Astrocyte (in vitro differentiated cells and primary cell): ENCODE results near the gene EHD4. TPM values are rescaled to one million over a fixed set of nuclear protein-coding genes. Genes with fewer than 3 reads are reported as not detected.

Source experiments
- DNase-seq: peaks from one replicate; pipeline ENCODE4 v3.0.0-alpha.2; 2010; ENCODE audit warnings: low read depth
- FAIRE-seq: peaks from 2 replicates; lab custom pipeline; 2011; peaks lifted over from hg19 to GRCh38; lab: Jason Lieb, UNC
- H2AFZ ChIP-seq: 2 replicates; pipeline ENCODE4 v1.6.0; 2012; ENCODE audit warnings: low read depth, low read length, inconsistent platforms
- H3K27ac ChIP-seq: 2 replicates; pipeline ENCODE4 v1.5.1; 2011; ENCODE audit warnings: low read depth, low read length, inconsistent platforms
- H3K27me3 ChIP-seq: 2 replicates; pipeline ENCODE4 v1.6.0; 2011; ENCODE audit warnings: low read length, inconsistent platforms; ENCODE audit not compliant: insufficient read depth
- H3K36me3 ChIP-seq: 2 replicates; pipeline ENCODE4 v1.5.1; 2011; ENCODE audit warnings: low read length, inconsistent platforms; ENCODE audit not compliant: insufficient read depth
- H3K4me1 ChIP-seq: 2 replicates; pipeline ENCODE4 v1.5.1; 2011; ENCODE audit warnings: low read length, inconsistent platforms; ENCODE audit not compliant: insufficient read depth
- H3K4me2 ChIP-seq: 2 replicates; pipeline ENCODE4 v1.6.0; 2012; ENCODE audit warnings: low read length, inconsistent platforms
- H3K4me3 ChIP-seq: 2 replicates; pipeline ENCODE4 v1.5.1; 2011; ENCODE audit warnings: low read depth, mild to moderate bottlenecking, low read length, inconsistent platforms; ENCODE audit not compliant: insufficient read depth
- H3K79me2 ChIP-seq: 2 replicates; pipeline ENCODE4 v1.6.0; 2012; ENCODE audit warnings: mild to moderate bottlenecking, low read length, inconsistent platforms; ENCODE audit not compliant: insufficient read depth
- H3K9ac ChIP-seq: 2 replicates; pipeline ENCODE4 v1.6.0; 2012; ENCODE audit warnings: mild to moderate bottlenecking, low read length, inconsistent platforms
- H3K9me3 ChIP-seq: 2 replicates; pipeline ENCODE4 v1.5.1; 2012; ENCODE audit warnings: low read depth, mild to moderate bottlenecking, low read length, inconsistent platforms; ENCODE audit not compliant: insufficient read depth
- H4K20me1 ChIP-seq: 2 replicates; pipeline ENCODE4 v1.6.0; 2012; ENCODE audit warnings: low read length, inconsistent platforms; ENCODE audit not compliant: insufficient read depth
- H3K27ac Mint-ChIP-seq: one replicate; pipeline ENCODE4 v1.8.0; 2021; ENCODE audit warnings: mild to moderate bottlenecking, mixed read lengths; ENCODE audit not compliant: unreplicated experiment
- H3K27me3 Mint-ChIP-seq: one replicate; pipeline ENCODE4 v1.8.0; 2021; ENCODE audit warnings: low read depth, mixed read lengths; ENCODE audit not compliant: unreplicated experiment
- H3K36me3 Mint-ChIP-seq: one replicate; pipeline ENCODE4 v1.8.0; 2021; ENCODE audit warnings: low read depth, mixed read lengths; ENCODE audit not compliant: unreplicated experiment
- H3K4me1 Mint-ChIP-seq: one replicate; pipeline ENCODE4 v1.8.0; 2021; ENCODE audit warnings: low read depth, mixed read lengths; ENCODE audit not compliant: unreplicated experiment
- H3K4me3 Mint-ChIP-seq: one replicate; pipeline ENCODE4 v1.8.0; 2021; ENCODE audit warnings: mild to moderate bottlenecking, moderate library complexity, mixed read lengths; ENCODE audit not compliant: unreplicated experiment
- H3K9me3 Mint-ChIP-seq: one replicate; pipeline ENCODE4 v1.8.0; 2021; ENCODE audit warnings: mild to moderate bottlenecking, mixed read lengths; ENCODE audit not compliant: unreplicated experiment
- EZH2 ChIP-seq: IDR thresholded peaks from 2 replicates; pipeline ENCODE4 v1.6.1; 2012; ENCODE audit warnings: mild to moderate bottlenecking, low read length, inconsistent platforms; ENCODE audit not compliant: insufficient read depth
- total RNA-seq: library from RNA; stranded (reverse); gene quantifications from 2 replicates; pipeline ENCODE4 v1.2.1, GENCODE V29; 2021
- TF ChIP-seq, protein P1 (sequence below): IDR thresholded peaks from 2 replicates; pipeline ENCODE4 v1.5.1; 2011; ENCODE audit warnings: low read depth, mild to moderate bottlenecking, inconsistent platforms, low read length, moderate library complexity; ENCODE audit not compliant: insufficient read depth

Gene EHD4
- total RNA-seq, 1 donor from 2014 or later: 46.4 TPM

DNA sequence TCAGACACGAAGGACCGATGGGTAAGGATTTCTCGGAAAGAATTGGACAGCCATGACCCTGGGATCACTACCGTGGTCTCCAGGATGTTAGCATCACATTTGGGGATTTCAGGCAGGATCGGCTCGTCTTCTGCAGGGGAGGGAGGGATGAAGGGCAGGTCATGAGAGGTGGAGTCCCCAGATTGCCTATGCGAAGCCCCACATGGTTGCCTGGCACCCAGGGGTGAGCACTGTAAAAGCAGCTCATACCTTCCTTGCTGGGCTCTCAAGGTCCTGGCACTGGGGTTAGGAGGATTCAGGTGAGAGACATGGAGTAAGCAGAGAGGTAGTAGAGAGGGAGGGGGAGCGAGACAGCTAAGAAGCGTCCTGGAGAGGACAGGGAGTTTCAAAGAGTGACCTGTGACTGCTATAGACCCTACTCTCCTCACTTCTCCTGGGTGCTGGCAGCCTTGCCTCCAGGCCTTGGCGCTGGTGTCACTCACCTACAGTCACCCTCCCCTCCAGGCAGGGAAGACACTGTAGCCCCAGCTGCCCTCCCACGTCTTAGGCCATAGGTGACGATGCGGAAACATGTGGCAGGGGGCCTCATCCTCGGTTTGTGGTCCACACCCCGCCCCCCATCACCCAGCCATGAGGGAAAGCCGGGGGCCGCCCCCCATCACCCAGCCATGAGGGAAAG, 15.0 kb upstream of the EHD4 start:
- Histone ChIP-seq H2AFZ (no peak overlapping the region), H3K9ac (no peak overlapping the region), H4K20me1 (no peaks in the 10 kb centered on the region), H3K27ac (no peak overlapping the region), H3K4me2 (no peak overlapping the region), H3K9me3 (no peaks in the 10 kb centered on the region), H3K4me1 (no peaks in the 10 kb centered on the region), H3K36me3 (no peaks in the 10 kb centered on the region), H3K27me3 (peaks cover 8% of the 10 kb centered on the region), H3K79me2 (no peaks in the 10 kb centered on the region), H3K4me3 (no peak overlapping the region)
- FAIRE-seq (no peak), DNase-seq (no peak)
- no peak overlapping the region for H3K4me3 Mint-ChIP-seq
- TF ChIP-seq EZH2: no peak
- TF ChIP-seq, protein P1, sequence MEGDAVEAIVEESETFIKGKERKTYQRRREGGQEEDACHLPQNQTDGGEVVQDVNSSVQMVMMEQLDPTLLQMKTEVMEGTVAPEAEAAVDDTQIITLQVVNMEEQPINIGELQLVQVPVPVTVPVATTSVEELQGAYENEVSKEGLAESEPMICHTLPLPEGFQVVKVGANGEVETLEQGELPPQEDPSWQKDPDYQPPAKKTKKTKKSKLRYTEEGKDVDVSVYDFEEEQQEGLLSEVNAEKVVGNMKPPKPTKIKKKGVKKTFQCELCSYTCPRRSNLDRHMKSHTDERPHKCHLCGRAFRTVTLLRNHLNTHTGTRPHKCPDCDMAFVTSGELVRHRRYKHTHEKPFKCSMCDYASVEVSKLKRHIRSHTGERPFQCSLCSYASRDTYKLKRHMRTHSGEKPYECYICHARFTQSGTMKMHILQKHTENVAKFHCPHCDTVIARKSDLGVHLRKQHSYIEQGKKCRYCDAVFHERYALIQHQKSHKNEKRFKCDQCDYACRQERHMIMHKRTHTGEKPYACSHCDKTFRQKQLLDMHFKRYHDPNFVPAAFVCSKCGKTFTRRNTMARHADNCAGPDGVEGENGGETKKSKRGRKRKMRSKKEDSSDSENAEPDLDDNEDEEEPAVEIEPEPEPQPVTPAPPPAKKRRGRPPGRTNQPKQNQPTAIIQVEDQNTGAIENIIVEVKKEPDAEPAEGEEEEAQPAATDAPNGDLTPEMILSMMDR: no peak
- peaks cover 2% of the 10 kb centered on the region for H3K4me1 Mint-ChIP-seq
- H3K9me3 Mint-ChIP-seq: no peaks in the 10 kb centered on the region
- H3K36me3 Mint-ChIP-seq: peaks cover 2% of the 10 kb centered on the region
- no peak overlapping the region for H3K27ac Mint-ChIP-seq
- peaks cover 40% of the 10 kb centered on the region for H3K27me3 Mint-ChIP-seq

DNA sequence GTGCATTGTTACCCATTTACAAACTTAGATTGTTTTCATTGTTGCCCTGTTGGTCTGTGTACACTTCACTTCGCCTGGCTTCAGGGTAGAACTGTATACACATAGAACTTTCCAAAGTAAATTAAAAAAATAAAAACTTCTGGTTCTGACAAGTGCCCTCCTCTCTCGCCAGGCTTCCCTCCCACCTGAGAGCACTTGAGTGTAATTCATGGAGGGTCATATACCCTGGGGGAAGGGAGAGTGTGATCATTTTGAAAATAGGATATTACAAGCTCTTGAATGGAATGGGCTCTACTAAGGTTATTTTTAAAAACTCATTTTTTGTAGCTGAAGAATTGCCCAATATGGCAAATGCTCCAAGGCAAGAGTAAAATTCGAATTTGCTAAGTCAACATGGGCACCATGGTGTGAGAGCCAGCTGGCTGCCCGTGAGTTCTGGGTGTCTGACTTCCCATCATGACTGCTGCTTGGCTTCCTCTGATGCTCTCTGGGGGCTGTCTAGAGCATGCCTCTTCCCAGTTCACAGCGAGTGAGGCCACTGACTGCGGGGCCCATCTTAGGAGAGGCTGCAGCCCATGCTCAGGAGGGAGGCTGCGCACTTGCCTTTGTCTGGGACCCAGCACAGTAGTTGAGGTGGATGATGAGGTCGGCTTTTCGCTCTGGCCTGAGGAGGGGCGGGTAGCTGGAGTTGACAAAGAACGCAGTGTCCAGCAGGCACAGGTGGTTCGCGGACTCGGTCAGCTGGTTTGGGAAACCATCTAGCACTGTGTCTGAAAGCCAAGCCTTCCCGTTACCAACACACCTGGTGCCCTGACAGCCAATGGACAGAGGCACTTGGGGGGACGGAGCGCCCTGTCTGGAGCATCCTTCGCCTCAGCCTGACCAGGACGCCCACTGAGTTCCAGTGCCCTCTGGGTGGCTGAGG, 13.1 kb upstream of the EHD4 start:
- H3K9me3 Mint-ChIP-seq: no peaks in the 10 kb centered on the region
- Histone ChIP-seq H2AFZ (no peak overlapping the region), H3K27ac (no peak overlapping the region), H3K79me2 (no peaks in the 10 kb centered on the region), H3K9ac (no peak overlapping the region), H3K36me3 (no peaks in the 10 kb centered on the region), H3K4me1 (peaks cover 4% of the 10 kb centered on the region), H3K4me3 (no peak overlapping the region), H3K9me3 (no peaks in the 10 kb centered on the region), H3K27me3 (peaks cover 8% of the 10 kb centered on the region), H4K20me1 (no peaks in the 10 kb centered on the region), H3K4me2 (no peak overlapping the region)
- peaks cover 44% of the 10 kb centered on the region for H3K27me3 Mint-ChIP-seq
- H3K36me3 Mint-ChIP-seq: peaks cover 2% of the 10 kb centered on the region
- H3K4me1 Mint-ChIP-seq: peaks cover 5% of the 10 kb centered on the region
- TF ChIP-seq, protein P1: no peak
- TF ChIP-seq EZH2: no peak
- no peak overlapping the region for H3K4me3 Mint-ChIP-seq
- FAIRE-seq: no peak
- DNase-seq: no peak
- H3K27ac Mint-ChIP-seq: no peak overlapping the region
